PC-9 (cell line): ENCODE data around the gene PIK3R6. TPM values are rescaled to one million over a fixed set of nuclear protein-coding genes. Genes with fewer than 3 reads are reported as not detected.

Experiments used
- BruUV-seq: library from RNA; stranded (reverse); fragments of 400-500 nt; replicated peaks from 2 replicates; lab custom pipeline; 2021; lab: Mats Ljungman, UMichigan
- CTCF ChIA-PET: fragments of 300-600 bp; sonication (Branson Sonifier 250); formaldehyde crosslinking; loops from one replicate; lab custom pipeline; 2022; ENCODE audit warnings: antibody characterized with exemption; lab: Charles Lee
- POLR2A ChIA-PET: fragments of 300-600 bp; sonication (Branson Sonifier 250); formaldehyde crosslinking; loops from one replicate; lab custom pipeline; 2022; ENCODE audit warnings: antibody characterized with exemption; ENCODE audit not compliant: unreplicated experiment; lab: Charles Lee
- DNase-seq, 2 experiments: peaks; one replicate each; pipeline versions ENCODE4 v3.0.0 to v3.0.0-alpha.2; 2015 to 2022; ENCODE audit warnings: mixed read lengths in 1 of 2
- H2AFZ ChIP-seq: fragments of 200-600 bp; sonication (generic); 2 replicates; pipeline ENCODE4 v1.8.1; 2017; ENCODE audit warnings: antibody characterized with exemption
- H3F3A ChIP-seq: fragments of 200-600 bp; sonication (generic); 2 replicates; pipeline ENCODE4 v1.8.1; 2017; ENCODE audit warnings: antibody characterized with exemption, mild to moderate bottlenecking, low read depth; ENCODE audit not compliant: insufficient read depth
- H3K27ac ChIP-seq: fragments of 200-600 bp; sonication (generic); 2 replicates; pipeline ENCODE4 v1.6.1; 2016; ENCODE audit warnings: mixed run types
- H3K27me3 ChIP-seq: fragments of 200-600 bp; sonication (generic); 2 replicates; pipeline ENCODE4 v1.6.1; 2016; ENCODE audit warnings: low read depth, mixed run types; ENCODE audit not compliant: insufficient read depth
- H3K36me3 ChIP-seq: fragments of 200-600 bp; sonication (generic); 2 replicates; pipeline ENCODE4 v1.6.1; 2016; ENCODE audit warnings: low read depth, mixed run types
- H3K4me1 ChIP-seq: fragments of 200-600 bp; sonication (generic); replicated peaks from 2 replicates; pipeline ENCODE4 v1.6.1; 2016; ENCODE audit warnings: mixed run types; ENCODE audit not compliant: insufficient read depth
- H3K4me2 ChIP-seq: fragments of 200-600 bp; sonication (generic); 2 replicates; pipeline ENCODE4 v1.6.1; 2017; ENCODE audit warnings: mixed run types
- H3K4me3 ChIP-seq: fragments of 200-600 bp; sonication (generic); 2 replicates; pipeline ENCODE4 v1.6.1; 2016; ENCODE audit warnings: mixed run types
- H3K79me2 ChIP-seq: fragments of 200-600 bp; sonication (generic); 2 replicates; pipeline ENCODE4 v1.6.1; 2017; ENCODE audit warnings: low read depth, mixed run types
- H3K9me2 ChIP-seq: fragments of 200-600 bp; sonication (generic); 2 replicates; pipeline ENCODE4 v1.8.1; 2017; ENCODE audit warnings: mild to moderate bottlenecking; ENCODE audit not compliant: insufficient read depth
- H3K9me3 ChIP-seq: fragments of 200-600 bp; sonication (generic); 2 replicates; pipeline ENCODE4 v1.8.1; 2016; ENCODE audit warnings: low read depth; ENCODE audit not compliant: insufficient read depth
- H4K20me1 ChIP-seq: fragments of 200-600 bp; sonication (generic); 2 replicates; pipeline ENCODE4 v1.8.1; 2017; ENCODE audit not compliant: insufficient read depth
- EZH2 ChIP-seq: fragments of 200-600 bp; sonication (generic); IDR thresholded peaks from 2 replicates; pipeline ENCODE4 v1.8.0; 2017; ENCODE audit warnings: antibody characterized with exemption, low read depth
- intact Hi-C: fragments of 100-400 bp; cut with micrococcal nuclease; formaldehyde crosslinking; loops from one replicate; pipeline ENCODE4 v1.10.0; 2022; ENCODE audit not compliant: unreplicated experiment
- total RNA-seq: library from RNA; stranded (reverse); gene quantifications from 2 replicates; pipeline ENCODE4 v1.2.3, GENCODE V29; 2021
- TF ChIP-seq, protein P1 (sequence below): fragments of 200-600 bp; sonication (generic); conservative IDR thresholded peaks from 2 replicates; pipeline ENCODE4 v1.6.1; 2017; ENCODE audit warnings: mixed run types, antibody characterized with exemption, mild to moderate bottlenecking, moderate library complexity

PIK3R6 gene
- total RNA-seq, 1 experiment from 2014 or later = not detected

DNA sequence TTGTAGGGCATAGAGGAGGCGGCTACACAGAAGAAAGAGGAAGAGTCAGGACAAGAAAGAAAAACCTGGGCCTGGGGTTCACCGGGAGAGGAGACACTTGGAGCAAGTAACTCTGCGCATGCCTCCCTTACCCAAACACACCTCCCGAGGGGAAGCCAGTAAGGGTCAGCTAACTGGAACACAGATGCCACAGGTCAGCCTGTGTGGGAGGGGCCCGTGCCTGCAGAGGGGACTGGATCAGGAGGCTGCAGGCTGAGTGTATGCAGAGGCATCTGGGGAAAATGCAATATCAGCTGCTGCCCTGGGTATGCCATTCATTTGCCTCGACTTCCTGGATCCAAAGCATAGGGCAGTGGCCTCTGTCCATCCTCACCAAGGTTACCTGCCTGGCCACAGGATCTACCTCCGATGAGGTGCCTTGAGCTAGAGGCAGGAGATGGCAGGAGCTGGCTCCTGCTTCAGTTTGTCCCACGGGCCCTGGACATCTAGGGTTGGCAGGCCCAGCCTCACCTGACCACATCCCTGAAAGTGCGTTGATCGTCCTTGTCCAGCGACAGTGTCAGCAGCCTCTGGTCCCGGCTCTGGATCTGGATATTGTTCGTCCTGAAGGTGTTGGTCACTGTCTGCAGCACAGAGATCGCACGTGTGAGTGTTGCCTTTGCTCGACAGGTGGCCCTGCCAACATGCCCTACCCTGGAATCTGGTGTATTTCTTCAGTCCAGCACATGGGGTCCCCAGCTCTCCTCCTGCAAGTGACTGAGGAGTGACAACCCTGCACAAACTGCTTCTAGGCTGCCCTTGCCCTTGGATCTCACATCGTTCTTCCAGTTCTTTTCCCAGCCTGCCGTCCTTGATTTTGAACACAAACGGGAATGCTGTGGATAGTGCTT, 63.7 kb downstream of the PIK3R6 start:
- no peaks in the 10 kb centered on the region for H3K79me2 ChIP-seq
- H3K27ac ChIP-seq = no peak overlapping the region
- H3K27me3 ChIP-seq = peaks cover 20% of the 10 kb centered on the region
- H4K20me1 ChIP-seq = no peaks in the 10 kb centered on the region
- H3K4me1 ChIP-seq = no peaks in the 10 kb centered on the region
- H3K9me3 ChIP-seq = no peaks in the 10 kb centered on the region
- H2AFZ ChIP-seq = no peak overlapping the region
- H3F3A ChIP-seq = no peaks in the 10 kb centered on the region
- no peak overlapping the region for H3K4me2 ChIP-seq
- no peaks in the 10 kb centered on the region for H3K9me2 ChIP-seq
- no peak for TF ChIP-seq EZH2
- TF ChIP-seq, protein P1, sequence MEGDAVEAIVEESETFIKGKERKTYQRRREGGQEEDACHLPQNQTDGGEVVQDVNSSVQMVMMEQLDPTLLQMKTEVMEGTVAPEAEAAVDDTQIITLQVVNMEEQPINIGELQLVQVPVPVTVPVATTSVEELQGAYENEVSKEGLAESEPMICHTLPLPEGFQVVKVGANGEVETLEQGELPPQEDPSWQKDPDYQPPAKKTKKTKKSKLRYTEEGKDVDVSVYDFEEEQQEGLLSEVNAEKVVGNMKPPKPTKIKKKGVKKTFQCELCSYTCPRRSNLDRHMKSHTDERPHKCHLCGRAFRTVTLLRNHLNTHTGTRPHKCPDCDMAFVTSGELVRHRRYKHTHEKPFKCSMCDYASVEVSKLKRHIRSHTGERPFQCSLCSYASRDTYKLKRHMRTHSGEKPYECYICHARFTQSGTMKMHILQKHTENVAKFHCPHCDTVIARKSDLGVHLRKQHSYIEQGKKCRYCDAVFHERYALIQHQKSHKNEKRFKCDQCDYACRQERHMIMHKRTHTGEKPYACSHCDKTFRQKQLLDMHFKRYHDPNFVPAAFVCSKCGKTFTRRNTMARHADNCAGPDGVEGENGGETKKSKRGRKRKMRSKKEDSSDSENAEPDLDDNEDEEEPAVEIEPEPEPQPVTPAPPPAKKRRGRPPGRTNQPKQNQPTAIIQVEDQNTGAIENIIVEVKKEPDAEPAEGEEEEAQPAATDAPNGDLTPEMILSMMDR = no peak
- H3K4me3 ChIP-seq = no peak overlapping the region
- BruUV-seq = no TSS peak
- ChIA-PET POLR2A (interaction anchor here (0.5 kb wide), 1 partner anchor 58 kb away, joined by 3 read pairs; no protein-coding TSS in a partner anchor), CTCF (no interaction called here)
- no peaks in the 10 kb centered on the region for H3K36me3 ChIP-seq
- DNase-seq = peak in 1 of 2 experiments; percentile 15
- intact Hi-C loops = no loop called here

DNA sequence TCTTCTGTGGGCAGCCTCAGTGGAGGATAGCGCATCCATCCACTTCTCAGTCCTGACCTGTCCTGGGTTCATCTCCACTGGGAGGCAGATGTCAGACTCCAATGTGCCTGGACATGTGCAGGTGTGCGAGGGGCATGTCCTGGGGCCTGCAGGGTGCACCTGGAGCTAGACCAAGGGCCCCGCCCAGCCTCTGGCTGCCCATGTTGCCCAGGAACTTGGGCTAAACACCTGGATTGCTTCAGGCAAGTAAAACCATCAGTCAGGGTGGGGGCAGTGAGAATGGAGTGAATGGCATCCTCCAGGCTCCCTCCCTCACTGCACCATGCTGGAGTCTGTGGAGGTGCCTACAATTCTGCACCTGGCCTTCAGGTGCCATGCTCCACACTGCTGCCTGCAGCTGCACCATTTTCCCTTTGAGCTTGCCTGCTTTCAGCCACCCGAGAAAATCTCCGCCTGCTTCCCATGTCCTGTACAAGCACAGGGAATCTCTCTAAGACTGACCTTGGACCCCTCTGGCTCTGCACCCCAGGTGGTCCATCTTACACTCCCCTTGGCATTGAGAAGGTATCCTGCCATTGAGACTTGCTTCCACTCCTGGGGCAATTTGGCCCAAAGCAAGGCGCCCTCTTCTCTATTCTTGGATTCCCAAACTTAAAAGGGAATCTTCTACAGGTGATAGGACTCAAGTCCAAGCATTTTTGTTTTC, 66.2 kb downstream of the PIK3R6 start:
- no peaks in the 10 kb centered on the region for H3K9me2 ChIP-seq
- ChIA-PET POLR2A (interaction anchor here (0.6 kb wide), 1 partner anchor 19 kb away, joined by 4 read pairs; no protein-coding TSS in a partner anchor), CTCF (no interaction called here)
- no peak overlapping the region for H3K4me2 ChIP-seq
- BruUV-seq = no TSS peak
- no peaks in the 10 kb centered on the region for H3K4me1 ChIP-seq
- H3K9me3 ChIP-seq = no peaks in the 10 kb centered on the region
- no peak for TF ChIP-seq EZH2
- TF ChIP-seq, protein P1 = no peak
- H3K4me3 ChIP-seq = no peak overlapping the region
- H2AFZ ChIP-seq = no peak overlapping the region
- DNase-seq = no peak
- no peaks in the 10 kb centered on the region for H3F3A ChIP-seq
- peaks cover 38% of the 10 kb centered on the region for H3K27me3 ChIP-seq
- H3K27ac ChIP-seq = no peak overlapping the region
- H4K20me1 ChIP-seq = no peaks in the 10 kb centered on the region
- H3K36me3 ChIP-seq = no peaks in the 10 kb centered on the region
- intact Hi-C loops = no loop called here
- H3K79me2 ChIP-seq = no peaks in the 10 kb centered on the region

DNA sequence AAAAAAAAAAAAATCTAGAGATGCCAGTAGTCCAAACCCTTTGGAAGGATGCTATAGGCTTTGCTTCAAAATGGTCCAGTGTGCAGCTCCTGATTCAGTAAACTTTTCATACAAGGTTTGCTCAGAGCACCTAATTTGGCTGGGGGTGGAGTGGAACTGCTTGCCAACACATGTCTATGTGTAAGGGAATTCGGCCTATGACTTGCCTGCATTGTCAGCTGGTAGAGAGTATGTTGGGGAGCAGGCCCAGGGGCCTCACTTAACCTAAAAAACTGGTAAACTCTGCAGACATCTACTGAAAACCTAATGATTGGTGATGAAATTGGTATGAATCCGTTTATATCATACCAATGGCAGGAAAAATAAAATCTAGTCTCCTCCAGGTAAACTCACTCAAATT, 66.8 kb downstream of the PIK3R6 start:
- H3K4me3 ChIP-seq = no peak overlapping the region
- CTCF ChIA-PET = no interaction called here

More for the DNA sequence above, 66.8 kb downstream of the PIK3R6 start:
- Histone ChIP-seq H3F3A (no peaks in the 10 kb centered on the region), H3K4me1 (no peaks in the 10 kb centered on the region), H3K27me3 (peaks cover 40% of the 10 kb centered on the region), H2AFZ (no peak overlapping the region), H3K9me2 (no peaks in the 10 kb centered on the region), H3K79me2 (no peaks in the 10 kb centered on the region), H4K20me1 (no peaks in the 10 kb centered on the region), H3K27ac (no peak overlapping the region), H3K9me3 (no peaks in the 10 kb centered on the region), H3K4me2 (no peak overlapping the region), H3K36me3 (no peaks in the 10 kb centered on the region)
- intact Hi-C loops = no loop called here
- no TSS peak for BruUV-seq
- no peak for DNase-seq
- POLR2A ChIA-PET = interaction anchor here (0.6 kb wide), 1 partner anchor 20 kb away, joined by 4 read pairs; no protein-coding TSS in a partner anchor
- TF ChIP-seq EZH2 = no peak
- TF ChIP-seq, protein P1 = no peak
